ENCODE results near the gene ZBTB7A. TPM values are rescaled to one million over a fixed set of nuclear protein-coding genes. Genes with fewer than 3 reads are reported as not detected.
A peak's percentile ranks its signal among the peaks of the same experiment; 100 is the strongest.

The ZBTB7A gene
- total RNA-seq, 1 experiment from 2014 or later: 27.9 TPM

DNA sequence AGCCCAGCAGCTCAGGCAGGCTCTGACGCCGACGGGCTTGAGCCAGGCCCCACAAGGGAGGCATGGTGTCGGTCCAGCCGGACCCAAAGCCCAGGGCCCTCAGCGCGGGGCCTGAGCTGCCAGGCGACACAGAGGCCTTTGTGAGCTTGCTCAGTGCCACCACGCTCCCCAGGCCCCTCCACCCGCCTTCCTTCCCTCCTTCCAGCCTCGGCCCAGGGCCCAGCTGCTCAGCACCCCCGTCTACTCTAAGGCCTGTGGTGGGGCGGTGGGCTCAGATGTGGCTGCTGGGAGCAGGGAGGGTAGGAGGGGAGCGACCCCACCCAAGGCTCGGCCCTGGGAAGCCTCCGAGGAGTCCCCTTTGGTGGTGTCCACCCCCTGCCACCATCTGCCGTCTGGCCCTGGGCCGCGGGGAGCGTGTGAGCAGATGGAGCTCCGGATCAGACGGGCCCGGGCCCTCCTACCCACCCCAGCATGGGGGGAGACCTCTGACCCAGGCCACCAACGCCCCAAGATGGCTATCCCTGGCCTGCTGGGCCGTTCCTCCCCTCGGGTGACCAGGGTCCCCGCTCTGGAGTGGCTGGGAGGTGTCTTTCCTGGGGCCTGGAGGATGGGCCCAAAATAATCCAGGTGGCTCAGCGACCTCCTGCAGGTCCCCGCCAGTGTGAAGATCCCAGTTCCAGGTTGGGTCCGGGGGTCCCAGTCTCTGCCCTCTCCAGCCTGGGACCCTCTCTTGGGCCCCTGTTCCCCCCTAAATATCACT lies 7.8 kb downstream of the ZBTB7A start (continued):
- TF ChIP-seq ZNF232 (CRISPR knock-in tag; IDR thresholded peaks at IDR 0.05) (no peak), ATF1 (CRISPR knock-in tag; IDR thresholded peaks at IDR 0.05) (no peak), TP53 (CRISPR knock-in tag; IDR thresholded peaks at IDR 0.05) (no peak), ZNF263 (CRISPR knock-in tag; IDR thresholded peaks at IDR 0.05; ENCODE audit: low read depth) (no peak)
- TF ChIP-seq, protein P1, sequence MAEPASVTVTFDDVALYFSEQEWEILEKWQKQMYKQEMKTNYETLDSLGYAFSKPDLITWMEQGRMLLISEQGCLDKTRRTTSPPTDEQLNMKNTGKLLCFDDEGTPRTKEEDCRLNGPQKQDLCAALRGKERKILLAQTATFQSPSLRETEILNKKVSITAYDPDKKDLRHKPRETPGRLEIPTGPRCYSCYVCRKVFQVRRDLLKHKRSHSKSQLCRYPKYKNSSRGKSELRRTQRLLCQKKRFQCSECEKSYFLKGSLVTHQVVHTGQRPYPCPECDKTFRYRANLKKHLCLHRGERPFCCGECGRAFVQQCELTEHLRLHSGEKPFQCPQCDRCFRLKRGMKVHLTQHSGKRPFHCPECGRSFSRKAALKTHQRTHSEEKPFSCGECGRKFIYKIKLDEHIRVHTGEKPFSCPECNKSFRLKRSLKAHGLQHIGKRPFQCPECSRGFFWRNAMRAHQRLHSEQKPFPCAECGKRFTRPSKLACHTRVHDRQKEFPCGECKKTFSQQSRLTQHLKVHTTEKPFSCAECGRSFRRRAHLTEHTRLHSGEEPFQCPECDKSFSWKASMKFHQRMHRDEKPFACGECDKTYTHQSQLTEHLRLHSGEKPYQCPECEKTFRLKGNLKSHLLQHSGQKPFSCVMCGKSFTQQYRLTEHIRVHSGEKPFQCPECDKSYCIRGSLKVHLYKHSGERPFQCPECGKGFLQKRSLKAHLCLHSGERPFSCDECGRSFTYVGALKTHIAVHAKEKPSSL (CRISPR knock-in tag; conservative IDR thresholded peaks at IDR 0.05): no peak

DNA sequence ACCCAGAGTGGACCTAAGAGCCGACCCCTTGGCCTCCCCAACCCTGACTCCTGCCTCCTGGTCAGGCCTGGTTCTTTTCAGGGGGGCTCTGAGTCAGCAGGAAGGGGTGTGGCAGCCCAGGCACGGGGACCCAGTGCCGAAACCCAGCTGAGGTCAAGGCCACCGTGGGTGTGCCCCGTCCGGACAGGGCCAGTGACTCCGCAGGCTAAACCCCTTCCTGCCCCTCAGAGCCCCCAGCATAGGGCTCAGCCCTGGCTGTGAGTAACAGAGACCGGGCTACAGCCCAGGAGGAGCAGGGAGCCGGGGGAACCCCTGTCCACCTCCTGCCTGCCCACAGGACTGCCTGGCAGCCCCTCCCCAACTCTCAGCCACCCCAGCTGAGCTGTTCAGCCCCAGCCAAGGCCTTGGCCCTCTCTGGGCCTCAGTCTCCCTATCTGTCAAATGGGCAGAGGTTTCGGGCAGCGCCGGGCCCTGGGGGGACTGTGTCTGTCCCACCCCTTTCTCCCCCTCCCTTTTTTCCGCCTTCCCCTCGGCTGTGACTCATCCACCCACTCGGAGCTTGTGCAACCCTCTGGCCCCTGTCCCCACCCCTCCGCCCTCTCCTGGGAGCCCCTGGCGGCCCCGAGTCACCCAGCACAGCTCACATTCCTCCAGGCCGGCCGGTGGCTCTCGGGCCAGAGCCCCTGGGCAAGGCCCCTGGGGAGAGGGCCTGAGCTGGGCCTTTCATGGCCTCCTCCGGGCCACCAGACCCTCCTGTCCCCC lies 8.6 kb downstream of the ZBTB7A start:
- TF ChIP-seq GABPB1 (CRISPR knock-in tag; IDR thresholded peaks at IDR 0.05): peak; percentile 26
- TF ChIP-seq ZNF232 (CRISPR knock-in tag; IDR thresholded peaks at IDR 0.05): no peak
- Mint-ChIP-seq H3K4me3 (no peak overlapping the region), H3K27ac (peak overlapping the region; percentile 84), H3K27me3 (ENCODE audit: low read depth) (no peaks in the 10 kb centered on the region), H3K4me1 (peaks cover 22% of the 10 kb centered on the region), H3K36me3 (peaks cover 15% of the 10 kb centered on the region), H3K9me3 (no peaks in the 10 kb centered on the region)
- DNase-seq (ENCODE audit: low spot score): no peak
- POLR2A ChIA-PET: interaction anchor here (0.6 to 1.0 kb wide), 2 partner anchors 18 to 285 kb away, joined by 4 read pairs; no protein-coding TSS in a partner anchor
- ATAC-seq: no peak; the same call in 1 of the 2 replicates
- CTCF ChIA-PET: interaction anchor here (0.8 to 2.3 kb wide), 5 partner anchors 70 to 465 kb away, joined by 3 to 11 read pairs (median 5); no protein-coding TSS in a partner anchor

DNA sequence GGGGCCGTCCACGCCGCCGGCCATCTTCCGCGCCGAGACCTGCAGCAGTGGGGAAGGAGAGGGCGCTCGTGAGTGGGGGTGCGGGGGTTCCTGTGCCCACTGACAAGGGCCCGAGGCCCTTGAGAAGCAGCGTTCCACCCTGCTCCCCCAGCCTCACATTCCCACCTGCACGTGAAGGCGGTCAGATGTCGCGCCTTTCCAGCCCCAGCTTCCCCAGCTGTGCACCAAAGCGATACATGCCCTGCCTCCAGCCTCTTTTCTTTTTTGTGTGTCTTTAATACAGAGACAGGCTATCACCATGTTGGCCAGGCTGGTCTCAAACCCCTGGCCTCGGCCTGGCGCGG lies 11.5 kb downstream of the ZBTB7A start:
- ChIA-PET CTCF (interaction anchor here (0.6 to 1.7 kb wide), 3 partner anchors 60 to 174 kb away, joined by 4 to 5 read pairs (median 4); partner anchors contain the start of gene ATCAY), POLR2A (no interaction called here)

More for the DNA sequence above, 11.5 kb downstream of the ZBTB7A start:
- Mint-ChIP-seq H3K36me3 (peaks cover 31% of the 10 kb centered on the region), H3K4me1 (peaks cover 6% of the 10 kb centered on the region), H3K9me3 (no peaks in the 10 kb centered on the region), H3K27ac (no peak overlapping the region), H3K27me3 (ENCODE audit: low read depth) (no peaks in the 10 kb centered on the region), H3K4me3 (no peak overlapping the region)
- TF ChIP-seq FOXJ3 (CRISPR knock-in tag; IDR thresholded peaks at IDR 0.05; ENCODE audit: borderline replicate concordance): no peak
- TF ChIP-seq, protein P2, sequence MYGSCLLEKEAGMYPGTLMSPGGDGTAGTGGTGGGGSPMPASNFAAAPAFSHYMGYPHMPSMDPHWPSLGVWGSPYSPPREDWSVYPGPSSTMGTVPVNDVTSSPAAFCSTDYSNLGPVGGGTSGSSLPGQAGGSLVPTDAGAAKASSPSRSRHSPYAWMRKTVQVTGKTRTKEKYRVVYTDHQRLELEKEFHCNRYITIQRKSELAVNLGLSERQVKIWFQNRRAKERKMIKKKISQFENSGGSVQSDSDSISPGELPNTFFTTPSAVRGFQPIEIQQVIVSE (CRISPR knock-in tag; IDR thresholded peaks at IDR 0.05; ENCODE audit: borderline replicate concordance): no peak
- TF ChIP-seq PRRX2 (CRISPR knock-in tag; IDR thresholded peaks at IDR 0.05): no peak
- TF ChIP-seq NR1H2 (CRISPR knock-in tag; IDR thresholded peaks at IDR 0.05): no peak
- TF ChIP-seq, protein P3, sequence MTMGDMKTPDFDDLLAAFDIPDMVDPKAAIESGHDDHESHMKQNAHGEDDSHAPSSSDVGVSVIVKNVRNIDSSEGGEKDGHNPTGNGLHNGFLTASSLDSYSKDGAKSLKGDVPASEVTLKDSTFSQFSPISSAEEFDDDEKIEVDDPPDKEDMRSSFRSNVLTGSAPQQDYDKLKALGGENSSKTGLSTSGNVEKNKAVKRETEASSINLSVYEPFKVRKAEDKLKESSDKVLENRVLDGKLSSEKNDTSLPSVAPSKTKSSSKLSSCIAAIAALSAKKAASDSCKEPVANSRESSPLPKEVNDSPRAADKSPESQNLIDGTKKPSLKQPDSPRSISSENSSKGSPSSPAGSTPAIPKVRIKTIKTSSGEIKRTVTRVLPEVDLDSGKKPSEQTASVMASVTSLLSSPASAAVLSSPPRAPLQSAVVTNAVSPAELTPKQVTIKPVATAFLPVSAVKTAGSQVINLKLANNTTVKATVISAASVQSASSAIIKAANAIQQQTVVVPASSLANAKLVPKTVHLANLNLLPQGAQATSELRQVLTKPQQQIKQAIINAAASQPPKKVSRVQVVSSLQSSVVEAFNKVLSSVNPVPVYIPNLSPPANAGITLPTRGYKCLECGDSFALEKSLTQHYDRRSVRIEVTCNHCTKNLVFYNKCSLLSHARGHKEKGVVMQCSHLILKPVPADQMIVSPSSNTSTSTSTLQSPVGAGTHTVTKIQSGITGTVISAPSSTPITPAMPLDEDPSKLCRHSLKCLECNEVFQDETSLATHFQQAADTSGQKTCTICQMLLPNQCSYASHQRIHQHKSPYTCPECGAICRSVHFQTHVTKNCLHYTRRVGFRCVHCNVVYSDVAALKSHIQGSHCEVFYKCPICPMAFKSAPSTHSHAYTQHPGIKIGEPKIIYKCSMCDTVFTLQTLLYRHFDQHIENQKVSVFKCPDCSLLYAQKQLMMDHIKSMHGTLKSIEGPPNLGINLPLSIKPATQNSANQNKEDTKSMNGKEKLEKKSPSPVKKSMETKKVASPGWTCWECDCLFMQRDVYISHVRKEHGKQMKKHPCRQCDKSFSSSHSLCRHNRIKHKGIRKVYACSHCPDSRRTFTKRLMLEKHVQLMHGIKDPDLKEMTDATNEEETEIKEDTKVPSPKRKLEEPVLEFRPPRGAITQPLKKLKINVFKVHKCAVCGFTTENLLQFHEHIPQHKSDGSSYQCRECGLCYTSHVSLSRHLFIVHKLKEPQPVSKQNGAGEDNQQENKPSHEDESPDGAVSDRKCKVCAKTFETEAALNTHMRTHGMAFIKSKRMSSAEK (CRISPR knock-in tag; IDR thresholded peaks at IDR 0.05; ENCODE audit: borderline replicate concordance): no peak
- no peak for TF ChIP-seq OVOL2 (CRISPR knock-in tag; IDR thresholded peaks at IDR 0.05; ENCODE audit: borderline replicate concordance)
- no peak for TF ChIP-seq FOXK1 (CRISPR knock-in tag; IDR thresholded peaks at IDR 0.05)
- no peak for DNase-seq (ENCODE audit: low spot score)
- no peak for ATAC-seq
